Dermis blood vessel endothelial cell (primary cell): ENCODE measurements around the gene DNAAF9. TPM values are rescaled to one million over a fixed set of nuclear protein-coding genes. Genes with fewer than 3 reads are reported as not detected.

ENCODE experiments used
- DNase-seq: peaks from one replicate; pipeline ENCODE4 v3.0.0; 2010
- total RNA-seq: library from RNA; depleted of rRNA; stranded (reverse); fragments of >200 nt; gene quantifications from 2 replicates; pipeline ENCODE4 v1.2.3, GENCODE V29; 2014

The DNAAF9 gene
- total RNA-seq, 1 donor from 2014 or later: 19.2 TPM

GRCh38 chr20:3410464-3410863 is 3.0 kb upstream of the DNAAF9 start:
- DNase-seq: no peak

GRCh38 chr20:3409417-3409816 is 1.9 kb upstream of the DNAAF9 start:
- no peak for DNase-seq

- peak; percentile 83 for DNase-seq
Observed at GRCh38 chr20:3407771-3408637, 535 bp upstream of the DNAAF9 start.

GRCh38 chr20:3406481-3407039 is 909 bp downstream of the DNAAF9 start:
- DNase-seq: peak; percentile 28

- DNase-seq: no peak
Observed at GRCh38 chr20:3405696-3406358, 1.6 kb downstream of the DNAAF9 start.

- no peak for DNase-seq
Observed at GRCh38 chr20:3405139-3405538, 2.3 kb downstream of the DNAAF9 start.

GRCh38 chr20:3404402-3404801 is 3.1 kb downstream of the DNAAF9 start:
- DNase-seq: peak; percentile 41

GRCh38 chr20:3403741-3404140 is 3.7 kb downstream of the DNAAF9 start:
- no peak for DNase-seq

- no peak for DNase-seq
Observed at GRCh38 chr20:3402453-3402852, 5.0 kb downstream of the DNAAF9 start.

GRCh38 chr20:3400260-3401155 is 7.0 kb downstream of the DNAAF9 start:
- no peak for DNase-seq

- DNase-seq: no peak
Observed at GRCh38 chr20:3398681-3399252, 8.7 kb downstream of the DNAAF9 start.

- no peak for DNase-seq
Observed at GRCh38 chr20:3396492-3396891, 11.0 kb downstream of the DNAAF9 start.

GRCh38 chr20:3392756-3393155 is 14.7 kb downstream of the DNAAF9 start:
- no peak for DNase-seq

GRCh38 chr20:3390759-3391425 is 16.6 kb downstream of the DNAAF9 start:
- DNase-seq: no peak

- no peak for DNase-seq
Observed at GRCh38 chr20:3383878-3384495, 23.5 kb downstream of the DNAAF9 start.

GRCh38 chr20:3382836-3383235 is 24.6 kb downstream of the DNAAF9 start:
- DNase-seq: no peak

- no peak for DNase-seq
Observed at GRCh38 chr20:3380228-3381070, 27.0 kb downstream of the DNAAF9 start.

- DNase-seq: peak; percentile 74
Observed at GRCh38 chr20:3378138-3378537, 29.3 kb downstream of the DNAAF9 start.

- DNase-seq: no peak
Observed at GRCh38 chr20:3377644-3378043, 29.8 kb downstream of the DNAAF9 start.

- peak; percentile 62 for DNase-seq
Observed at GRCh38 chr20:3374296-3374695, 33.2 kb downstream of the DNAAF9 start.
